Thyroid gland (tissue), 4 donors: ENCODE data around the gene ZNF20. TPM values are rescaled to one million over a fixed set of nuclear protein-coding genes. Genes with fewer than 3 reads are reported as not detected.
"Not testable (repeated sequence)": the region's sequence is repeated elsewhere in the genome, so short reads cannot be mapped to it uniquely, and the experiment has no call there.

Experiments
- DNase-seq, 2 donors: peaks; one replicate each; pipeline ENCODE4 v3.0.0-alpha.2; 2019
- H3K27ac ChIP-seq, 3 donors: fragments of 200-600 bp; sonication (generic); 1 replicate in 2 of 3; 2 replicates in 1 of 3; pipeline ENCODE4 v1.5.1; 2016 to 2019; ENCODE audit warnings: mild to moderate bottlenecking in 1 of 3, moderate library complexity in 1 of 3
- H3K27me3 ChIP-seq: fragments of 200-600 bp; sonication (generic); one replicate; pipeline ENCODE4 v1.5.1; 2019
- H3K36me3 ChIP-seq, 2 donors: fragments of 200-600 bp; sonication (generic); one replicate each; pipeline ENCODE4 v1.5.1; 2016 to 2019
- H3K4me1 ChIP-seq, 2 donors: fragments of 200-600 bp; sonication (generic); one replicate each; pipeline ENCODE4 v1.5.1; 2017 to 2019
- H3K4me3 ChIP-seq, 3 donors: fragments of 200-600 bp; sonication (generic); replicated peaks in 1 of 3; 1 replicate in 2 of 3; 2 replicates in 1 of 3; pipeline ENCODE4 v1.5.1; 2016; ENCODE audit warnings: mild to moderate bottlenecking in 1 of 3
- H3K9me3 ChIP-seq: fragments of 200-600 bp; sonication (generic); one replicate; pipeline ENCODE4 v1.5.1; 2017
- POLR2A ChIP-seq, 2 donors: fragments of 450-650 bp; IDR thresholded peaks; one replicate each; pipeline ENCODE4 v1.6.1; 2017; ENCODE audit warnings: antibody characterized with exemption in 2 of 2, mild to moderate bottlenecking in 2 of 2, moderate library complexity in 1 of 2
- WGBS, 2 donors: methylation state at CpG; one replicate each; pipeline ENCODE4 v1.1.5; 2017; 5-methylcytosine and 5-hydroxymethylcytosine counted together
- intact Hi-C: fragments of 100-400 bp; cut with DNase I; formaldehyde crosslinking; loops from one replicate; pipeline ENCODE4 v1.15.1; 2023
- total RNA-seq, 4 donors: library from RNA; depleted of rRNA; stranded (reverse); fragments of >200 nt; gene quantifications; one replicate each; pipeline ENCODE4 v1.2.3, GENCODE V29; 2016
- TF ChIP-seq, protein P1 (sequence below), 6 experiments: fragments of 200-600 bp in 3 of 6; fragments of 450-650 bp in 3 of 6; sonication (generic) in 3 of 6; IDR thresholded peaks; one replicate each; pipeline ENCODE4 v1.5.1; 2016 to 2019; ENCODE audit warnings: antibody characterized with exemption in 6 of 6, mild to moderate bottlenecking in 2 of 6, inconsistent platforms in 1 of 6, moderate library complexity in 1 of 6

Gene ZNF20
- total RNA-seq, 4 donors from 2014 or later = 5.2 to 7.5 (median 6.2) TPM

DNA sequence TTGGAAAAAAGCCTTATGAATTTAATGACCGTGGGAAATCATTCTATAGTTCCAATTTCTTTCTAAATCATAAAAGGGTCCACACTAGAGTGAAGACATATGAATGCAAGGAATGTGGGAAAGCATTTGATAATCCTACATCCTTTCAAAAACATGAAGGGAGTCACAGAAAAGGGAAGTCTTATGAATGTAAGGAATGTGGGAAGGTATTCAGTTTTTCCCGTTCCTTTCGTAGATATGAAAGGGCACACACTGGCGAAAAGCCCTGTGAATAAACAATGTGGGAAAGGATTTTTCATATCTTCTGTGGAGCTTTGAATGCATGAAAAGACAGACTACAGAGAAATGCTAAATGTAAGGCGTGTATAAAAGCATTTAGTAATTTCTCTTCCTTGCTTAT lies 27.0 kb downstream of the ZNF20 start:
- 94 to 97% methylated on average over 5 of the region's 5 CpGs for WGBS, 2 donors
- intact Hi-C loops = no loop called here
- Histone ChIP-seq H3K9me3 (no peaks in the 10 kb centered on the region), H3K27me3 (no peaks in the 10 kb centered on the region), H3K4me1 (no peaks in the 10 kb centered on the region), H3K4me3 (no peak overlapping the region), H3K27ac (no peak overlapping the region), H3K36me3 (no peaks in the 10 kb centered on the region)
- no peak for TF ChIP-seq POLR2A (IDR thresholded peaks at IDR 0.05)
- TF ChIP-seq, protein P1, sequence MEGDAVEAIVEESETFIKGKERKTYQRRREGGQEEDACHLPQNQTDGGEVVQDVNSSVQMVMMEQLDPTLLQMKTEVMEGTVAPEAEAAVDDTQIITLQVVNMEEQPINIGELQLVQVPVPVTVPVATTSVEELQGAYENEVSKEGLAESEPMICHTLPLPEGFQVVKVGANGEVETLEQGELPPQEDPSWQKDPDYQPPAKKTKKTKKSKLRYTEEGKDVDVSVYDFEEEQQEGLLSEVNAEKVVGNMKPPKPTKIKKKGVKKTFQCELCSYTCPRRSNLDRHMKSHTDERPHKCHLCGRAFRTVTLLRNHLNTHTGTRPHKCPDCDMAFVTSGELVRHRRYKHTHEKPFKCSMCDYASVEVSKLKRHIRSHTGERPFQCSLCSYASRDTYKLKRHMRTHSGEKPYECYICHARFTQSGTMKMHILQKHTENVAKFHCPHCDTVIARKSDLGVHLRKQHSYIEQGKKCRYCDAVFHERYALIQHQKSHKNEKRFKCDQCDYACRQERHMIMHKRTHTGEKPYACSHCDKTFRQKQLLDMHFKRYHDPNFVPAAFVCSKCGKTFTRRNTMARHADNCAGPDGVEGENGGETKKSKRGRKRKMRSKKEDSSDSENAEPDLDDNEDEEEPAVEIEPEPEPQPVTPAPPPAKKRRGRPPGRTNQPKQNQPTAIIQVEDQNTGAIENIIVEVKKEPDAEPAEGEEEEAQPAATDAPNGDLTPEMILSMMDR (IDR thresholded peaks at IDR 0.05) = no peak
- DNase-seq = no peak

DNA sequence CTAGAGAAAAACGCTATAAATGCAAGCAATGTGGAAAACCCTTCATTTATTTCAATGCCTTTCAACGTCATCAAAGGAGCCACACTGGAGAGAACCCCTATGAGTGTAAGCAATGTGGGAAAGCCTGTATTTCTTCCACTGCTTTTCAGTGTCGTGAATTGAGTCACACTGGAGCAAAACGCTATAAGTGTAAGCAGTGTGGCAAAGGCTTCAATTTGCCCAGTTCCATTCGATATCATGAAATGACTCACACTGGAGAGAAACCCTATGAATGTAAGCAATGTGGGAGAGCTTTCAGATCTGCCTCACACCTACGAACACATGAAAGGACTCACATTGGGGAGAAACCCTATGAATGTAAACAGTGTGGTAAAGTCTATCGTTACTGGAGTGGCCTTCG lies 27.4 kb downstream of the ZNF20 start:
- intact Hi-C loops = no loop called here

DNA sequence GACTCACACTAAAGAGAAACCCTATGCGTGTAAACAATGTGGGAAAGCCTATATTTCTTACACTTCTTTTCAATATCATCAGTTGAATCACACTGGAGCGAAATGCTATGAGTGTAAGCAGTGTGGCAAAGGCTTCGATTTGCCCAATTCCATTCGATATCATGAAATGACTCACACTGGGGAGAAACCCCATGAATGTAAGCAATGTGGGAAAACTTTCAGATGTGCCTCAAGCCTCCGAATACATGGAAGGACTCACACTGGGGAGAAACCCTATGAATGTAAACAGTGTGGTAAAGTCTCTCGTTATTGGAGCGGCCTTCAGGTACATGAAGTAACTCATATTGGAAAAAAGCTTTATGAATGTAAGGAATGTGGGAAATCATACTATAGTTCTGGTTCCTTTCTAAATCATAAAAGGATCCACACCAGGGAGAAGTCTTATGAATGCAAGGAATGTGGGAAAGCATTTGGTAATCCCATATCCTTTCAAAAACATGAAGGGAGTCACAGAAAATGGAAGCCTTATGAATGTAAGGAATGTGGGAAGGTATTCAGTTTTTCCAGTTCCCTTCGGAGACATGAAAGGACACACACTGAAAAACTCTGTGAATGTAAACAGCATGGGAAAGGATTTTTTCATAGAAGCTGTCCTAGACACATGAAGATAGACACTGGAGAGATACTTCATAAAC lies 28.1 kb downstream of the ZNF20 start:
- Histone ChIP-seq H3K27ac (no peak overlapping the region), H3K4me1 (no peaks in the 10 kb centered on the region), H3K4me3 (no peak overlapping the region), H3K36me3 (no peaks in the 10 kb centered on the region), H3K9me3 (no peaks in the 10 kb centered on the region), H3K27me3 (no peaks in the 10 kb centered on the region)
- no peak for DNase-seq
- intact Hi-C loops = no loop called here
- WGBS, 2 donors = 93 to 95% methylated on average over 8 of the region's 8 CpGs
- TF ChIP-seq, protein P1 (IDR thresholded peaks at IDR 0.05) = no peak
- TF ChIP-seq POLR2A (IDR thresholded peaks at IDR 0.05) = no peak

More for the DNA sequence above, 27.4 kb downstream of the ZNF20 start:
- TF ChIP-seq POLR2A (IDR thresholded peaks at IDR 0.05) = no peak
- TF ChIP-seq, protein P1 (IDR thresholded peaks at IDR 0.05) = no peak
- Histone ChIP-seq H3K9me3 (no peaks in the 10 kb centered on the region), H3K27me3 (no peaks in the 10 kb centered on the region), H3K4me1 (no peaks in the 10 kb centered on the region), H3K27ac (no peak overlapping the region), H3K36me3 (no peaks in the 10 kb centered on the region), H3K4me3 (no peak overlapping the region)
- DNase-seq = no peak
- WGBS, 2 donors = 96 to 97% methylated on average over 8 of the region's 8 CpGs

DNA sequence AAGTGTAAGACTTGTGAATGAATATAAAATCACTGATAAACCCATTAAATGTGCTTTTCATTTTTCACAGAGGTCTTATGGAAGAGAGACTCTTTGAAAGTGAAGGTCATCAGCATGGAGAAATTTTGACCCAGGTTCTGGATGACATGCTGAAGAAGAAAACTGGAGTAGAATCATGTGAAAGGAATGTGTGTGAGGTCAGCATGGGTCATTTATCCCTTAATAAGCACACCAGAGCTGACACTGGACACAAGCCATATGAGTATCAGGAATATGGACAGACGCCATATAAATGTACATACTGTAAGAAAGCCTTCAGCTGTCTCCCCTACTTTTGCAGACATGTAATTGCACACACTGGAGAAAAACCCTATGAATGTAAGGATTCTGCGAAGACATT lies 29.0 kb downstream of the ZNF20 start:
- Histone ChIP-seq H3K27me3 (no peaks in the 10 kb centered on the region), H3K4me1 (no peaks in the 10 kb centered on the region), H3K4me3 (no peak overlapping the region), H3K36me3 (no peaks in the 10 kb centered on the region), H3K27ac (no peak overlapping the region), H3K9me3 (no peaks in the 10 kb centered on the region)
- TF ChIP-seq, protein P1 (IDR thresholded peaks at IDR 0.05) = no peak
- TF ChIP-seq POLR2A (IDR thresholded peaks at IDR 0.05) = no peak
- 44 to 50% methylated on average over 2 of the region's 2 CpGs for WGBS, 2 donors
- no peak for DNase-seq
- intact Hi-C loops = no loop called here

DNA sequence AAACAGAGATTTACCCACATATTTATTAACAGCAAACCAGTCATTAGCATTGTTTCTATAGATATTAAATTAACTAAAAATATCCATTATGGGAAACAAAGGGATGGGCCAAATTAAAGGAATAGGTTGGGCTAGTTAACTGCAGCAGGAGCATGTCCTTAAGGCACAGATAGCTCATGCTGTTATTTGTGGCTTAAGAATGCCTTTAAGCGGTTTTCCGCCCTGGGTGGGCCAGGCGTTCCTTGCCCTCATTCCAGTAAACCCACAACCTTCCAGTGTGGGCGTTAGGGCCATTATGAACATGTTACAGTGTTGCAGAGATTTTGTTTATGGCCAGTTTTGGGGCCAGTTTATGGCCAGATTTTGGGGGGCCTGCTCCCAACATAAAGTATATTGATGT lies 36.2 kb downstream of the ZNF20 start:
- H3K9me3 ChIP-seq, H3K4me3 ChIP-seq, H3K27me3 ChIP-seq, H3K4me1 ChIP-seq, H3K36me3 ChIP-seq, intact Hi-C loops, DNase-seq, H3K27ac ChIP-seq: not testable (repeated sequence)
- 93 to 96% methylated on average over 4 of the region's 4 CpGs for WGBS, 2 donors
